Endothelial cell of umbilical vein (primary cell): ENCODE data around the gene OCEL1. TPM values are rescaled to one million over a fixed set of nuclear protein-coding genes. Genes with fewer than 3 reads are reported as not detected.
A peak's percentile ranks its signal among the peaks of the same experiment; 100 is the strongest.

Experiments used
- BruUV-seq: library from RNA; stranded (reverse); fragments of 400-500 nt; replicated peaks from 2 replicates; lab custom pipeline; 2021; lab: Mats Ljungman, UMichigan
- CTCF ChIA-PET: fragments of 300-600, 350-600 bp; sonication (Branson Sonifier 250); formaldehyde crosslinking; loops from one replicate; lab custom pipeline; 2021; ENCODE audit warnings: antibody characterized with exemption, inconsistent platforms; lab: Charles Lee
- POLR2A ChIA-PET: fragments of 300-600, 350-600 bp; sonication (Branson Sonifier 250); formaldehyde crosslinking; loops from one replicate; lab custom pipeline; 2021; ENCODE audit warnings: antibody characterized with exemption, inconsistent platforms; lab: Charles Lee
- DNase-seq: peaks from one replicate; pipeline ENCODE4 v3.0.0-alpha.2; 2011; ENCODE audit warnings: low read depth, low spot score
- FAIRE-seq: peaks from 2 replicates; lab custom pipeline; 2011; peaks lifted over from hg19 to GRCh38; lab: Jason Lieb, UNC
- H2AFZ ChIP-seq: 2 replicates; pipeline ENCODE4 v1.6.0; 2012; ENCODE audit warnings: low read depth, low read length, control low read depth, inconsistent platforms
- H3K27ac ChIP-seq: 2 replicates; pipeline ENCODE4 v1.5.1; 2011; ENCODE audit warnings: low read depth, mild to moderate bottlenecking, control low read depth, low read length, moderate library complexity; ENCODE audit not compliant: insufficient read depth
- H3K27me3 ChIP-seq, 2 experiments: 2 replicates each; pipeline versions ENCODE4 v1.6.0 to v1.6.1; 2011; ENCODE audit warnings: low read length in 2 of 2, mixed read lengths in 1 of 2; ENCODE audit not compliant: control insufficient read depth in 2 of 2, insufficient read depth in 2 of 2
- H3K36me3 ChIP-seq, 2 experiments: 2 replicates in 1 of 2; 3 replicates in 1 of 2; pipeline ENCODE4 v1.5.1; 2011; ENCODE audit warnings: low read length in 2 of 2, mild to moderate bottlenecking in 1 of 2, moderate library complexity in 1 of 2; ENCODE audit not compliant: control insufficient read depth in 2 of 2, insufficient read depth in 2 of 2; ENCODE audit errors: extremely low read depth in 1 of 2
- H3K4me1 ChIP-seq: 3 replicates; pipeline ENCODE4 v1.5.1; 2011; ENCODE audit warnings: mild to moderate bottlenecking, low read length; ENCODE audit not compliant: control insufficient read depth, insufficient read depth; ENCODE audit errors: extremely low read depth
- H3K4me2 ChIP-seq: 2 replicates; pipeline ENCODE4 v1.6.1; 2011; ENCODE audit warnings: low read length, control low read depth, mixed read lengths; ENCODE audit not compliant: insufficient read depth
- H3K4me3 ChIP-seq, 3 experiments: fragments of 200-600 bp in 1 of 3; sonication (generic), shearing (Covaris generic) in 1 of 3; replicated peaks in 1 of 3; 2 replicates each; pipeline ENCODE4 v1.5.1; 2011 to 2016; ENCODE audit warnings: control low read depth in 3 of 3, low read length in 3 of 3, mild to moderate bottlenecking in 2 of 3, inconsistent platforms in 1 of 3, low read depth in 1 of 3, moderate library complexity in 1 of 3; ENCODE audit not compliant: insufficient read depth in 1 of 3
- H3K79me2 ChIP-seq: 2 replicates; pipeline ENCODE4 v1.6.0; 2012; ENCODE audit warnings: low read length, inconsistent platforms; ENCODE audit not compliant: control insufficient read depth, insufficient read depth
- H3K9ac ChIP-seq: replicated peaks from 2 replicates; pipeline ENCODE3; 2011; ENCODE audit warnings: low read length, control low read depth; ENCODE audit not compliant: insufficient read depth; ENCODE audit errors: extremely low read depth
- H3K9me1 ChIP-seq: replicated peaks from 3 replicates; pipeline ENCODE4 v1.6.0; 2011; ENCODE audit warnings: mild to moderate bottlenecking, low read length; ENCODE audit not compliant: control insufficient read depth, insufficient read depth; ENCODE audit errors: extremely low read depth
- H3K9me3 ChIP-seq: replicated peaks from 2 replicates; pipeline ENCODE4 v1.5.1; 2012; ENCODE audit warnings: low read length, inconsistent platforms; ENCODE audit not compliant: control insufficient read depth, insufficient read depth
- H4K20me1 ChIP-seq: replicated peaks from 2 replicates; pipeline ENCODE3; 2011; ENCODE audit warnings: mild to moderate bottlenecking, low read length; ENCODE audit not compliant: control insufficient read depth, insufficient read depth; ENCODE audit errors: extremely low read depth
- CTCF ChIP-seq, 2 donors: IDR thresholded peaks; 1 replicate in 1 of 2; 2 replicates in 1 of 2; pipeline ENCODE4 v1.5.1; 2011; ENCODE audit warnings: low read length in 2 of 2, mild to moderate bottlenecking in 2 of 2, moderate library complexity in 2 of 2, control low read depth in 1 of 2, inconsistent platforms in 1 of 2, low read depth in 1 of 2; ENCODE audit not compliant: insufficient read depth in 1 of 2; ENCODE audit errors: extremely low read depth in 1 of 2
- EZH2 ChIP-seq: IDR thresholded peaks from 2 replicates; pipeline ENCODE4 v1.6.1; 2012; ENCODE audit warnings: borderline replicate concordance, low read depth, mild to moderate bottlenecking, moderate library complexity, low read length, inconsistent platforms; ENCODE audit not compliant: severe bottlenecking
- FOS ChIP-seq: IDR thresholded peaks from 2 replicates; pipeline ENCODE4 v1.6.1; 2011; ENCODE audit warnings: mild to moderate bottlenecking, low read length, moderate library complexity, borderline replicate concordance; ENCODE audit not compliant: insufficient read depth
- JUN ChIP-seq: IDR thresholded peaks from 2 replicates; pipeline ENCODE4 v1.6.1; 2011; ENCODE audit warnings: borderline replicate concordance, low read depth; ENCODE audit not compliant: insufficient read length, insufficient read depth
- MAX ChIP-seq: IDR thresholded peaks from 2 replicates; pipeline ENCODE4 v1.6.1; 2011; ENCODE audit not compliant: insufficient read depth, insufficient read length
- POLR2A ChIP-seq: IDR thresholded peaks from 2 replicates; pipeline ENCODE4 v1.6.1; 2012; ENCODE audit warnings: low read depth, mild to moderate bottlenecking, control low read depth, low read length
- POLR2AphosphoS5 ChIP-seq: IDR thresholded peaks from 2 replicates; pipeline ENCODE4 v1.6.1; 2012; ENCODE audit warnings: low read depth, mild to moderate bottlenecking, control low read depth, low read length, moderate library complexity; ENCODE audit not compliant: insufficient read depth
- dilution Hi-C: fragments of 300-500 bp; cut with MboI; formaldehyde crosslinking; loops from one replicate; pipeline ENCODE4 v1.15.0; 2019; ENCODE audit warnings: low sequenced_read_pairs; ENCODE audit not compliant: extremely low pct_ligation_motif_present
- intact Hi-C: fragments of 100-400 bp; cut with micrococcal nuclease; formaldehyde crosslinking; loops from one replicate; pipeline ENCODE4 v1.10.0; 2022
- polyA plus RNA-seq, 4 experiments: library from polyadenylated mRNA; depleted of rRNA in 3 of 4; stranded (reverse) in 3 of 4; unstranded in 1 of 4; fragments of >200 nt; gene quantifications; 2 replicates each; pipeline versions ENCODE4 v1.2.1 to v1.2.3, GENCODE V29; 2011 to 2012; ENCODE audit warnings: missing spikeins in 1 of 4
- total RNA-seq: library from RNA; stranded (reverse); gene quantifications from 2 replicates; pipeline ENCODE4 v1.2.3, GENCODE V29; 2021

The OCEL1 gene
- total and polyA plus RNA-seq, 2 donors (not counting 3 experiments of a cell fraction or from before 2014, with no cell fraction given): 7.4 to 13.0 TPM

DNA sequence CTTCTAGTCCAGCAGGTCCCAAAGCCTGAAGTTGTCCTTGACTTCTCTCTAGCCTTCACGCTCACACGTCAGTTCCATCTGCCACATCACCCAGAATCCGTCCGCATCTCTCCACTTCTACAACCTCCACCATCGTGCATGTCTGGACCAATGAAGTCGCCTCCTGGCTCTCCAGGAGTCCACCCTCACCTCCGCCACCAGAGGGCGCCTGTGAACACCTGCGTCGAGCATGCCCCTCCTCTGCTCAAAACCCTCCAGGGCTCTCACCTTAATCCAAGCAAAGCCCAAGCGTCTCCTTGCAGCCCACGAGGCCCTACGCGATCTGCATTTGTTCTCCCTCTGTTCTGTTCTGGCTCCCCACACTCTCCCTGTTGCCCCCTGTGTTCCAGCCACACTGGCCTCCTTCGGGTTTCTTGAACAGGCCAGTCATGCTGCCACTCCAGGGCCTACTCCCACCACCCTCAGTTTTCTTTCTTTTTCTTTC is 34.9 kb downstream of the OCEL1 start:
- Histone ChIP-seq H3K79me2 (no peaks in the 10 kb centered on the region), H3K27ac (no peak overlapping the region), H2AFZ (no peak overlapping the region), H3K27me3 (no peaks in the 10 kb centered on the region), H3K9ac (no peak overlapping the region), H3K4me2 (no peak overlapping the region), H3K4me3 (no peak overlapping the region), H3K36me3 (peaks cover 0 to 21% of the 10 kb centered on the region in 2 experiments), H3K9me1 (no peaks in the 10 kb centered on the region), H3K9me3 (no peaks in the 10 kb centered on the region), H4K20me1 (no peaks in the 10 kb centered on the region), H3K4me1 (peaks cover 13% of the 10 kb centered on the region)
- FAIRE-seq: peak; percentile 83
- dilution Hi-C loops (no loop called here), intact Hi-C loops (loop anchor here (1.0 kb wide), 2 partner anchors 21 to 194 kb away; no protein-coding TSS in a partner anchor)
- peak; percentile 74 for DNase-seq
- no peak for TF ChIP-seq POLR2AphosphoS5
- TF ChIP-seq EZH2: no peak
- TF ChIP-seq CTCF (IDR thresholded peaks at IDR 0.05; ENCODE audit: extremely low read depth in 1 of 2, insufficient read depth in 1 of 2, low read depth in 1 of 2, low read length in 2 of 2): peak; percentile 93 to 97
- no peak for TF ChIP-seq JUN
- no peak for TF ChIP-seq FOS
- TF ChIP-seq POLR2A: no peak
- no peak for TF ChIP-seq MAX
- POLR2A ChIA-PET: no interaction called here
- CTCF ChIA-PET: interaction anchor here (0.6 to 3.1 kb wide), 14 partner anchors 10 to 192 kb away, joined by 3 to 28 read pairs (median 4); partner anchors contain the start of gene ANKLE1
- BruUV-seq: no TSS peak
